Adipocyte (in vitro differentiated cells): ENCODE data around the gene SAMD4A.
"Not testable (repeated sequence)": the region's sequence is repeated elsewhere in the genome, so short reads cannot be mapped to it uniquely, and the experiment has no call there.

Experiments used
- DNase-seq: peaks from one replicate; pipeline ENCODE4 v3.0.0-alpha.2; 2015; ENCODE audit warnings: low read depth
- H3K27me3 ChIP-seq: replicated peaks from 2 replicates; pipeline ENCODE4 v1.7.0; 2013; ENCODE audit warnings: mild to moderate bottlenecking, low read length, moderate library complexity; ENCODE audit not compliant: control insufficient read depth, insufficient read depth
- H3K36me3 ChIP-seq: 2 replicates; pipeline ENCODE4 v1.7.0; 2013; ENCODE audit warnings: low read length, mild to moderate bottlenecking, moderate library complexity; ENCODE audit not compliant: control insufficient read depth, insufficient read depth, severe bottlenecking
- H3K4me1 ChIP-seq: 2 replicates; pipeline ENCODE4 v1.7.0; 2013; ENCODE audit warnings: mild to moderate bottlenecking, low read length, moderate library complexity; ENCODE audit not compliant: control insufficient read depth, insufficient read depth
- H3K4me3 ChIP-seq: 2 replicates; pipeline ENCODE4 v1.7.0; 2013; ENCODE audit warnings: mild to moderate bottlenecking, low read length, moderate library complexity
- H3K9ac ChIP-seq: 2 replicates; pipeline ENCODE4 v1.7.0; 2013; ENCODE audit warnings: mild to moderate bottlenecking, low read length, moderate library complexity
- H3K9me3 ChIP-seq: 2 replicates; pipeline ENCODE4 v1.7.0; 2013; ENCODE audit warnings: mild to moderate bottlenecking, low read length, moderate library complexity; ENCODE audit not compliant: control insufficient read depth

Gene SAMD4A

GRCh38 chr14:54623279-54624004 is 56.5 kb downstream of the SAMD4A start:
- Histone ChIP-seq H3K9me3 (no peaks in the 10 kb centered on the region), H3K4me1 (peaks cover 45% of the 10 kb centered on the region), H3K27me3 (no peaks in the 10 kb centered on the region), H3K36me3 (no peaks in the 10 kb centered on the region), H3K4me3 (no peak overlapping the region), H3K9ac (no peak overlapping the region)
- DNase-seq = peak; percentile 9

- peaks cover 48% of the 10 kb centered on the region for H3K4me1 ChIP-seq
Measured at GRCh38 chr14:54624005-54624358, 57.1 kb downstream of the SAMD4A start.

GRCh38 chr14:54625112-54625511 is 58.2 kb downstream of the SAMD4A start:
- H3K27me3 ChIP-seq = no peaks in the 10 kb centered on the region
- H3K4me3 ChIP-seq = no peak overlapping the region
- no peaks in the 10 kb centered on the region for H3K36me3 ChIP-seq
- H3K9me3 ChIP-seq = no peaks in the 10 kb centered on the region
- H3K4me1 ChIP-seq = peaks cover 48% of the 10 kb centered on the region
- no peak overlapping the region for H3K9ac ChIP-seq
- DNase-seq = no peak

More at GRCh38 chr14:54624005-54624358, 57.1 kb downstream of the SAMD4A start:
- not testable (repeated sequence) for H3K4me3 ChIP-seq, H3K36me3 ChIP-seq, H3K9me3 ChIP-seq, DNase-seq, H3K27me3 ChIP-seq, H3K9ac ChIP-seq

GRCh38 chr14:54627219-54627539 is 60.3 kb downstream of the SAMD4A start:
- peak overlapping the region; percentile 75 for H3K4me3 ChIP-seq
- no peak for DNase-seq
- H3K9me3 ChIP-seq = no peaks in the 10 kb centered on the region
- peaks cover 39% of the 10 kb centered on the region for H3K4me1 ChIP-seq
- no peaks in the 10 kb centered on the region for H3K36me3 ChIP-seq
- peak overlapping the region; percentile 72 for H3K9ac ChIP-seq
- no peaks in the 10 kb centered on the region for H3K27me3 ChIP-seq

- no peaks in the 10 kb centered on the region for H3K27me3 ChIP-seq
- H3K9ac ChIP-seq = peak overlapping the region; percentile 72
- H3K4me1 ChIP-seq = peaks cover 34% of the 10 kb centered on the region
- H3K36me3 ChIP-seq = no peaks in the 10 kb centered on the region
- DNase-seq = peak; percentile 81
- H3K9me3 ChIP-seq = no peaks in the 10 kb centered on the region
- peak overlapping the region; percentile 75 for H3K4me3 ChIP-seq
Measured at GRCh38 chr14:54627540-54628363, 60.8 kb downstream of the SAMD4A start.

GRCh38 chr14:54629183-54629582 is 62.3 kb downstream of the SAMD4A start:
- no peaks in the 10 kb centered on the region for H3K27me3 ChIP-seq
- peaks cover 34% of the 10 kb centered on the region for H3K4me1 ChIP-seq
- H3K36me3 ChIP-seq = no peaks in the 10 kb centered on the region
- no peak overlapping the region for H3K9ac ChIP-seq
- H3K4me3 ChIP-seq = no peak overlapping the region
- no peak for DNase-seq
- no peaks in the 10 kb centered on the region for H3K9me3 ChIP-seq

GRCh38 chr14:54629635-54630360 is 62.9 kb downstream of the SAMD4A start:
- H3K27me3 ChIP-seq = no peaks in the 10 kb centered on the region
- H3K36me3 ChIP-seq = no peaks in the 10 kb centered on the region
- H3K9ac ChIP-seq = no peak overlapping the region
- no peak for DNase-seq
- H3K4me3 ChIP-seq = no peak overlapping the region
- H3K9me3 ChIP-seq = no peaks in the 10 kb centered on the region
- H3K4me1 ChIP-seq = peaks cover 31% of the 10 kb centered on the region

GRCh38 chr14:54631016-54631415 is 64.1 kb downstream of the SAMD4A start:
- no peak for DNase-seq
- Histone ChIP-seq H3K9me3 (no peaks in the 10 kb centered on the region), H3K4me1 (peaks cover 20% of the 10 kb centered on the region), H3K27me3 (no peaks in the 10 kb centered on the region), H3K36me3 (no peaks in the 10 kb centered on the region), H3K4me3 (no peak overlapping the region), H3K9ac (no peak overlapping the region)

- Histone ChIP-seq H3K27me3 (no peaks in the 10 kb centered on the region), H3K9ac (no peak overlapping the region), H3K4me3 (no peak overlapping the region), H3K9me3 (no peaks in the 10 kb centered on the region), H3K36me3 (no peaks in the 10 kb centered on the region), H3K4me1 (peaks cover 18% of the 10 kb centered on the region)
- no peak for DNase-seq
Measured at GRCh38 chr14:54632452-54632851, 65.5 kb downstream of the SAMD4A start.

GRCh38 chr14:54633076-54633475 is 66.1 kb downstream of the SAMD4A start:
- no peak for DNase-seq
- no peaks in the 10 kb centered on the region for H3K36me3 ChIP-seq

More at GRCh38 chr14:54633076-54633475, 66.1 kb downstream of the SAMD4A start:
- Histone ChIP-seq H3K9ac (no peak overlapping the region), H3K9me3 (no peaks in the 10 kb centered on the region), H3K4me3 (no peak overlapping the region), H3K4me1 (peaks cover 19% of the 10 kb centered on the region), H3K27me3 (no peaks in the 10 kb centered on the region)
